HG03571 (cell line): Measurements from ENCODE around the gene ADAMTSL2.

Experiments used
- ATAC-seq: cut with Tn5 transposase; IDR thresholded peaks from one replicate; pipeline ENCODE4 v1.9.1; 2021; ENCODE audit not compliant: unreplicated experiment

ADAMTSL2 gene

DNA sequence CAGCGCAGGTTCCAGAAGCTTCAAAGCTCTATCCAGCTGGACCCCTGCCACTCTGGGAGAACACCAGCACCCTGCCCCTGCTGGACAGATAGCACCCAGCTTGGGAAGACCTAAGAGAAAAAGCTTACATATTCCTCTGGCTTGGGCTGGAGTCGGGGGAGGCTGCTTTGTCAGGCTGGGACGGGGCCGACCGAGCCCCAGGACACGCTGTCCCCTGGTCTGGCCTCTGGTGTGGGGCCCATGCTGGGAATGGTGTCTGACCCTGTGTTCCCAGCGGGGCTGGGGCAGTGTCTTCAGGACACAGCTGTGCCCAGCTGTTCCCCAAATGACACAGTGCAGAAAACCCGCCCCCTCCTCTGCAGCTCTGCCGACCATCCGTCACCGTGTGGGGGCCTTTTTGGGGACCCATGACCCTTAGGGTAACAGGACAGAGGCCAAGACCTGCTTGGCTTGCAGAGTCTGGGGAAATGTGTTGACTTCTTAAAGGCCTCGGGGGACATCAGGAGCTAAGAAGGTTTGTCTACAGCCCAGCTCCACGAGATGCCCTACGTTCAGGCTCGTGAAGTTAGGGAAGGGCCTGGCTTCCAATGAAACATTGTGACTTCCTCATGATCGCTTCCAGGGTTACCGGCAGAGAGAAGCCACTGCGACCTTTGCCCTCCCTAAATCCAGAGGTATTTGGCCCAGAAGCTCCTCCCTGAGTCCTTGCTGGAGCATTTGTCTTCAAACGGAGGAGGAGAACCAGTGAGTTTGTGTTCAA, 35.2 kb upstream of the ADAMTSL2 start:
- ATAC-seq, result no peak

DNA sequence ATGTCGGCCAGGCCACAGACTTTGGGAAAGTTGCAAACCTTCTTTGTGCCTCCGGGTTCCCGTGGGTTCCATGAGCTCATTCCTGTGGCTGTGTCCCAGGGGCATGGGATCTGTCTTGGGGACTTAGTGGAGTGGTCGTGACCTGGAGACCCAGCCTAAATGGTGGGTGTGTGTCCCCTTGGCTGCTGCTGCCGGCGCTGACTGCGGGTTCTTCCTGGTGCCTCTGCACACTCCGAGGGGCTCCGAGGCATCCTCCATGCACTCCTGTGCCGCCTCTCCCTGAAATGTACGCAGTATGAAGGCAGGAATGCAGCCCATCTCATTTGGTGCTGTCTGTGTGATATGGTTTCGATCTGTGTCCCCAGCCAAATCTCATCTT, 34.6 kb upstream of the ADAMTSL2 start:
- no peak for ATAC-seq

DNA sequence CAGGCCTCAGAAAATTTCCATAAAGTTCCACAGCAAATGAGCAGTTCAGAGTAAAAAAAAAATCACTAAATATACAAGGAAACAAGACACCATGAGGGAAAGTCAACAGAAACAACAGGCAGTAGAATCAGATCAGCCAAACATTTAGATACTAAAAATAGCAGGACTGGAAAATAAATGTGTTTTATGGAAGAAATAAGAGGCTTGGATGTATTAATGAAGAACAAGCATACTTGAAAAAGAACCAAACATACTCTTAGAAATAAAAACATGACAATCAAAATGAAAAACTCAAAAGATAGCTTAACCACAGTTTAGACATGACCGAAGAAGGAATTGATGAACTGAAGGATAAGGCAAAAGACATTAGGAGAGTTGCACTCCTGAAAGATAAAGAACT, 32.4 kb upstream of the ADAMTSL2 start:
- no peak for ATAC-seq

DNA sequence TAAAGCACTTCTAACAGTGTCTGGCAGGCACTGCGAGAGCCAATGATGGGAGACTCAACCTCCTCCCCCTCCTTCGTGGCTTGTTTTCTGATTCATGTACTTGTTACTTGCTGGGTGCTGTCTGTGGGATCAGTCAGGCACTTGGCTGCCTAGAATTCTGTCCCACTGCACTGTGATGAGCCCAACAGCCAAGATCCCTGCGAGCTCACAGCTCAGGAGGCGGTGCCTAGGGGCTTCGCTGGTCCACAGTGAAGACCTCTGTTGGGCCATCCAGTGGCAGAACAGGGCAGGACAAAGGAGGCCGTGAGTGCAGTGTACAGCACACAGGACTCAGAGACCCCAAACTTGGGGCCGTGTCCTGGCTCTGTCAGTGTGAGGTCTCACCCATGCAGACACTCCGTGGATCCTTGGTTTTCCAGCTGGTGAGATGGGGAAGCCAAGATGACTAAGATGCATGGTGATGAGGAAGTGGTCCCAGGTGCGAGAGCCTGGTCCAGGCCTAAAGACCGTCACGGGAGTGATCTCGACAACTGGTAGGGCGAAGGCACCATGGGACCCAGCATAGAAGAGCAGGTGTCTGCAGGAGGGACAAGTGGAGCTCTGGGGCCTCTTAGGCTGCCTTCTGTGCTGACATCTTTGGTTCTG, 29.2 kb upstream of the ADAMTSL2 start:
- ATAC-seq, result no peak

DNA sequence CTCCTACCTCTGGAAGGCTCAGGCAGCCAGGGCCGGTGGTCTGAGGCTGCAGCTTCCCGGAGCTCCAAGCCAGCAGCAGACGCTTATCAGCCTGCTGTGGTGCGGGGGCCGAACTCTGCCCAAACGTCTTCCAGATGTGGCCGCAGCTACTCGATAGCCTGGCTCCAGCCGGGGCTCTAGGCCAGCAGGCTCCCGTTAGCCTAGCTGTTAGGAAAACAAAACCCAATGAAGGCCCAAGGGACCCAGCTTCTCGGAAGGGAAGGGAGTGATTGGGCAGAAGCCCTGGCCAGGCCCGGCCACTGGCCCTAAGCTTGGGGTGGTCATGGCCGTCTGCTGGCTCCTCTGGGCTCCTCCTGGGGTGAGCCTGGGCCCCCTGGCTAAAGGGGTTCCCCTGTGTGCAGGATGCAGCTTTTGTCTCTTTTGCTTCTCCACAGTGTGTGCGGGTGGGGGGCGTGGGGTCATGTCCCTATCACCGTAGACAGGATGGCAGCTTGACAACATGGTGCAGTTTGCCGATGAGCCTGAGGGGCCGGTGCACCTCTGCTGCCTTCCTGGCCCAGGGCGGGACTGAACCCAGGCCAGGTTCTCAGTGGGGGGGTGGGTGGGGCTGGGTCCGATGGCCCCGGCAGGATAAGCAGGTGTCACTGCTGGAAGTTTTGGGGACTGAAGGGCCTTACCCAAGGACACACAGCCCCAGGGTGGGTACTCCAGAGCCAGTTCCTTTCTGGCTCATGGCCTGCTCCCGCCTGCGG, 28.4 kb upstream of the ADAMTSL2 start:
- ATAC-seq, result no peak

DNA sequence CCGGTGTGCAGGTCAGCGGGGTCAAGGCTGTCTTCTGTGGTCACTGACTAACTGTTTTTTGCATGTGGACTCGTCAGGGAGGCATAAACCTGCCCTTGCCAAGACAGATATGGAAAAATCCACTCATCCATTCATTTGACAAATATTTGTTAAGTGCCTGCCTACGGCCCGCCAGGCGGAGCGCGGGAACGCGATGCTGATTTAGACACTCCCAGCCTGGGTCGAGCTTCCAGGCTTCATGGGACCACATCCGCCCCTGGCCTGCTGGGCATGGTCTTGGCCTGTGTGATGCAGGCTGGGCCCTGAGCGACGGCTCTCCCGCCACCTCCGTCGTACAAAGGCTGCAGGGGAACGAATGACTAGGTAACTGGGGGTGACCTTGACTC, 27.9 kb upstream of the ADAMTSL2 start:
- ATAC-seq, result no peak

DNA sequence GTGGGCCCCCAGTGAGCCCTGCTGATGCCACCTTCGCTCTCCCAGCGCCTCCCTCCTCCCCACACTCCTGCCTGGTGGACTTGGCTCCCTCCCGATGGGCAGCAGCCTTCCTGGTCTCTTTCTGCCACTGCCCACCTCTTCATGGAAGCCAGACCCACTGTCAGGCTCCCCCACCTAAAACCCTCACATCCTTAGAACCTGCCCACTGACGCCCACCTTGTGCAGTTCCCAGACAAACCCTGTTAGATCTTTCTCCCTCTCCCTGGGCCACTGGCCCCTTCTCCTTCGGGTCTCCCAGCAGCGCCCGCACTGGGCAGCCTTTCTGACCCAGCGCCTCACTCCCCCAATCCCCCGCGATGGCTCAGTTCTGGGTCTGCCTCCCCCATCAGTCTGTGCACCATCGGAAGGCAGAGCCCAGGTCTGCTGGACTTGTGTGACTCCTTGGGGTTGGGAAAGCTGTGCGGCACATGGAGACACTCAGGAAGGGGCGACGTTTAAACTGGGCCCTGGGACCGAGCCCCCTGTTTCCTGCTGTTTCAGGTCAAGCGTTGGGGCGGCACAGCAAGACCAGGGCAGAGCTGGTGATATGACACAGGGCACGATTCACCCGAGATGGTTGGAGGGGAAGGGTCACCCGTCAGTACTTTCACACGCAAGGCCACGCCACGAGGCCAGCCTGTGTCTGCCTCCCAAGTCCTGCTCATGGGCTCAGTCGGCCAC, 27.1 kb upstream of the ADAMTSL2 start:
- ATAC-seq, result no peak

DNA sequence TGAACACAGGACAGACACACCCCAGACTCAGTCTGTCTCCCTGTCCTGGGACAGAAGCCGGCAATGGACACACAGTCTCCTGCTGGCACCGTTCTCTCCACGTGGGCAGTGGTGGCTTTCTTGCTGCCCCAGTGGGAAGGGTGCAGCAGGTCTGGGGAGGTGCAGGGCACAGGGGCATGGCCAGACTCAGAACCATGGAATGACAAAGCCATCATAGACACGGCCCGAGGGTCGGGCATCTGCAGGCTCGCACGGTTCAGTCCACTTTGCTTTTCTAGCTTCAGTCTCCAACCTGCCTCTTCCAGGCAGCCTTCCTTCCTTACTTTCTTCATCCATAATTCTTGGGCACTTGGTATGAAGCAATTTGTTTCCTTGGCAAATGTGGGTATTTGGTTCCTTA, 26.5 kb upstream of the ADAMTSL2 start:
- no peak for ATAC-seq

DNA sequence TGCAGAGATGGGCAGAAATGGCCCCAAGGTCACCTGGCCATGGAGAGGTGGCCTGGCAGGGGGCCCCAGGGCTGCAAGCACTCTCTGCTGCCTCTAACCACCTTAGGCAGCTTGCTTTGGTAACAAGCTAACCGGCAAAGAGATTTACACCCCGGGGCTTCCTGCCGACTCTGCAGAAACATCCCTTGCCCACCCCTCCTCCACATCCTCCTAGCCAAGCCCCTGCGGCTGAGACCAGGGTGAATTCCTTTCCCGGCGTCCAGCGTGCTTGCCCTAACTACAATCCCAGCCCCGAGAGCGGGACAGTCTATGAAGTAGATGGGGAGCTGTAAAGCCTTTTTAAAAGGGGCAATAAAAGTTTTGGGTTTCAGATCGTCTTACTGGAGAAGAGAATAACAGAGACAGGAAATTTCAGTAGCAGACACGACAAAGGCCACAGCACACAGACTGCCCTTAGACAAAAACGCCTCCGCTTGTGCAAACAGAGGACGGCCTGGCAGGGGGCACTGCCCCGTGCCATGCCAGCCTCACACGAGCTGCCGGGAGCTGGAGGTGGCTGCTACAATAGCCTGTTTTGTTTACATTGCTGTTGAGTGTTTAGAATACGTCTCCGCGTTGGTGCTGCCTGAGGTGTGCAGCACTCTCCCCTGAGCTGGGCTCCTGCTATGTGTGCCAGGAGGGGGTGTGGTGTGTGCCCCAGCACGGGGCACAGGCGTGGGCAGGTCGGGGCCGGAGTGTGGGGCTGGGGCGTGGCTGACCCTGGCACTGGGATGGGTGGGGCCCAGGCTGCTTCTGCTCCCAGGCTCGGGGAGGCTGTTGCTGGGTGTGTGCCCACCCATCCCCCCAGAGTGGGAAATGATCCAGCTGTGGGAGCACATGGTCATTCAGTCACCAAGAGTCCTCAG, 25.1 kb upstream of the ADAMTSL2 start:
- ATAC-seq, result no peak

DNA sequence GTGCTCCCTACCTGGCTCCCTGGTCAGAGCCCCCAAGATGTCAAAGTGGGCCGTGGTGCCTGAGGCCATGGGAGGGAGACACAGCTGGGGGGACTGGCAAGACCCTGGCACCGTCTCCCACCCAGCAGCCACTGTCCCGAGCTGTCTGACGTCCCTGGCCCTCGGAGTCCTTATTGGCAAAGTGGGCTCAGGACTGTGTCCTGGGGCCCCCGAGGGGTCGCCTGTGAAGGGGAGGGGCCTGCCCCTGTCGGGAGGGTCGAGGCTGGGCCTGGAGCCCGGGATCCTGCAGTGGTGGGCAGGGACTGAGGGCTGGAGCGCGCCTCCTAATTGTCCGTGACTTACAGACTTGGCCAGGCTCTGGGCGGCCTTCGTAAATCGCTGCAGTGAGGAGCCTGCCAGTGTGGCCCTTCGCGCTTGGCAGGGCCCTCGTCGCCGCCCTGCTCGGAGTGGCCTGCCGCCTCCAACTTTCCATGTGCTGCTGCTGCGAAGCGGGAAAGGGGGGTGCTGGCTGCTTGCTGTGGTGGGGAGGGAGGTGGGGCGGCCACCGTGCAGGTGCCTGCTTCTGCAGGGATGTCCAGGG, 23.5 kb upstream of the ADAMTSL2 start:
- no peak for ATAC-seq

DNA sequence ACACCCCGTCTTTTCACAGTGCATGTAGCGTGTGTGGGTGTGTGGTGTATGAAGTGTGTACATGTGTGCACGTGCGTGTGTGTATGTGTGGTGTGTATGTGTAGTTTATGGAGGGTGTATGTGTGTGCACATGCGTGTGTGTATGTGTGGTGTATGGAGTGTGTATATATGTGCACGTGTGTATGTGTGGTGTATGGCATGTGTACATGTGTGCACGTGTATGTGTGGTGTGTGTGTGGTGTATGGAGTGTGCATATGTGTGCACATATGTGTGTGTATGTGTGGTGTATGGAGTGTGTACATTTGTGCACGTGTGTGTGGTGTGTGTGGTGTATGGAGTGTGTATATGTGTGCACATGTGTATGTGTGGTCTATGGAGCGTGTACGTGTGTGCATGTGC, 22.9 kb upstream of the ADAMTSL2 start:
- ATAC-seq, result no peak

DNA sequence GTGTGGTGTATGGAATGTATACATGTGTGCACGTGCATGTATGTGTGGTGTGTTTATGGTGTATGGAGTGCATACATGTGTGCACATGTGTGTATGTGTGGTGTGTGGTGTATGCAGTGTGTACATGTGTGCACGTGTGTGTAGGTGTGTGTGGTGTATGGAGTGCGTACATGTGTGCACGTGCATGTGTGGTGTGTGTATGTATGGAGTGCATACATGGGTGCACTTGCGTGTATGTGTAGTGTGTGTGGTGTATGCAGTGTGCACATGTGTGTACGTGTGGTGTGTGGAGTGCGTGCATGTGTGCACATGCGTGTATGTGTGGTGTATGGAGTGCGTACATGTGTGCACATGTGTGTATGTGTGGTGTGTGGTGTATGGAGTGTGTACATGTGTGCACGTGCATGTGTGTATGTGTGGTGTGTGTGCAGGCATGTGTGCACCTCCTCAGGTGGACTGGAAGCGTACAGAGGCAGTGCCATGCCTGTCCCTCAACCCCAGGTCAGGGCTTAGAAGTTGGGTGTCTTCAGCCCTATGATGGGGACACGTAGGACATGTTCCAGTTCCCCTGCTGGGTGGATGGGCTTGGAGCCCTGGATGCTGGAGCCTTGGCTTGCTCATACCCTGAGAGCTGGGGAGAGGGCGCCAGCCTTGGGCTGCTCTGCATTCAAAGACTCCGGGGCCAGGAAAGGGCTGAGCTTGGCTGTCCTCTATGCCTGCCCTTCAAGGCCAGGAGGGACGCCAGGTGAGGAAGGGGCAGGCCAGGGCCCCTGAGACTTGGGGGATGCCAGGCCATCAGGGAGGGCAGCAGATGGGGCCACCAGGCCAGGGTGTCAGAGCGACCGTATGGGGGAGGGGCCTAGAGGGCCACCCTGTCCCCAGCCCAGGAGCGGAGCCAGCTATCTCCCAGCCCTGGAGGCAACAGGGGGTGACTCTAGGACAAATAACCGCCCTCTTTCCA, 22.0 kb upstream of the ADAMTSL2 start:
- no peak for ATAC-seq

DNA sequence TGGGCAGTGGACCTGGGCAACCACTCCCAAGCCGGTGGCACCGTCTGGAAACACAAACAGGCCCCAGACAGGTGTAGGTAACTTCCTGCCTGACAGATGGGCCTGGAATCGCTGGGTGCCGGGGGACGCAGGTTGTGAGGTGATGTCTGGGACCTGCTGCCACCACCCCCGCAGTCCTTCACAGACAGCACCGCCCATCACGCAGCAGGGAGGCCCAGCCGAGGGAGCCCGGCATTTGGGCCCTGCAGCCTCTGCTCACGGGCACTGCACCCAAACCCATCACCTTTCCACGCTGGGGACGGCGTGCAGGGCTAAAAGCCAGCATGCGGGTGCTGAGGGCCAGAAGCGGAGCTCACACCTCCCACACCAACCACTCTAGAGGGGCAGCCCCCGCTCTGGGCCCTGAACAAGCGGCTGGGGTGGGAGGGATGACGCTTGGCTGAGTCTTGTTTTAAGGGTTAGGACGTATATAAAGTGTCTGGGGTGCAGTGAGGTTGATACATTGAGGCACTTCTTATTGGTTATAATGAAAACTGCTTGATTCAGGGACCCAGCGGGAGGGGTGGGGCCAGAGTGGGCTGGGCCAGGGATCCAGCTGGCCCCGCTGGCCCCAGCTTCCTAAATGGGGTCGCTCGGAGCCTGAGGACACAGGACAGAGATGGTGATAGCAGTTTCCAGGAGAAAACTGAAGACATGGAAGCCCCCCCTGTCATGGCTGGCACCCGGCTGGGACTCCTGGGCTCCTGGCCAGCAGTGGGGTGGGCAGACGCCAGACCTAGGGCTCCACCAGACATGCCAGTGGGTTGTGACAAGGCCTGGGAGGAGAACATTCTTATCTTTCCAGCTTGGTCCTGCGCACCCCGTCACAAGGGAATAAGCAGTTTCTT, 21.0 kb upstream of the ADAMTSL2 start:
- no peak for ATAC-seq

DNA sequence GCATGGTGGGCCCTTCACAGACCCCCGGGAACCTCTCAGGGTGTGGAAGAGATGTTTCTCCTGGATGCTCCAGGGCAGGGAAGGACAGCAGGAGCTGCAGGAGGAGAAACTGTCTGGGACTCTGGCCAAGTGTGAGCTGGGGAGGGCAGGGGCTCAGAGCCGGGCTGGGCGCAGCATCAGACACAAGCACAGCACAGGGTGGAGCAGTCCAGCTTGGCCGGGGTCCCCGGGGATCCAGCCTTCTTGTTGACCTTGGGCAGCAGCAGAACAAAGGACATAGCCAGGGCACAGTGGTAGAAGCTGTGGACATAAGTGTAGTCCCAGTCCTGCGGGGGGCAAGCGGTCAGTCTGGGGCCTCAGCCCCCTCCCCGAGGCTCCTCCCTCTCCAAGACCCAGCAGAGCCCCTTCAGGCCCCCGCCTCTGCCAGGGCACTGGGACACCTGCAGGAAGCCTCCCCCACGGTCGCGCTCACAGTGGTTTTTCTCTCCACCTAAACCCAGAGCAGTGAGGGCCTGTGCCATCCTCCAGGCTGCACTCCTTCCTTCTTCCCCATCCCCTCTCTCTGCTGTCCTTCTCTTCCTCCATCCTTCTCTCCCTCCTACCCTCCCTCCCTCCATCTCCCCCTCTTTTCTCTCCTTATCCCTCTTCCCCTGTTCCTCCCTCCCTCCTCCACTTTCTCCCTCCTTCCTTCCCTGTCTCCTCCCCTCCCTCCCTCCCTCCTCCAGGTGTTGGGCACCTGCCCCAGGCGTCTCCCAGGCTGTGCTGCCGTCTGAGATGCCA, 19.9 kb upstream of the ADAMTSL2 start:
- no peak for ATAC-seq

DNA sequence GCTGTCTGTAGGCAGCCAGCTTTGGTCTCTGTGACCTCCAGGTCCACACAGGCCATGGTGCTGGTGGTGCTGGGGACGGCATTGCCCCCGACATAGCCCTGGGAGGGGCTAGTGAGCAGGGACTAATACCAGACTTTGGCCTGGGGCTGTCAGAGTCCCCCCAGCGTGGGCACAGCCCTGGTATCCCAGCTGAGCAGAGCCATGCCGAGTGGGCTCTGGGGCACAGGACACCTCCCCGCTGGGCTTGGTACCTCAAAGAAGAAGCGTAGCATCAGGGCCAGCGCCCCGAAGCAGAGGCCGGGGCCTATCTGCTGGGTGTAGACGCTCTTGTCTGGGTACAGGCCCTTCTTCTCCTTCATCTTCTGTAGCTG, 19.3 kb upstream of the ADAMTSL2 start:
- ATAC-seq, result no peak

DNA sequence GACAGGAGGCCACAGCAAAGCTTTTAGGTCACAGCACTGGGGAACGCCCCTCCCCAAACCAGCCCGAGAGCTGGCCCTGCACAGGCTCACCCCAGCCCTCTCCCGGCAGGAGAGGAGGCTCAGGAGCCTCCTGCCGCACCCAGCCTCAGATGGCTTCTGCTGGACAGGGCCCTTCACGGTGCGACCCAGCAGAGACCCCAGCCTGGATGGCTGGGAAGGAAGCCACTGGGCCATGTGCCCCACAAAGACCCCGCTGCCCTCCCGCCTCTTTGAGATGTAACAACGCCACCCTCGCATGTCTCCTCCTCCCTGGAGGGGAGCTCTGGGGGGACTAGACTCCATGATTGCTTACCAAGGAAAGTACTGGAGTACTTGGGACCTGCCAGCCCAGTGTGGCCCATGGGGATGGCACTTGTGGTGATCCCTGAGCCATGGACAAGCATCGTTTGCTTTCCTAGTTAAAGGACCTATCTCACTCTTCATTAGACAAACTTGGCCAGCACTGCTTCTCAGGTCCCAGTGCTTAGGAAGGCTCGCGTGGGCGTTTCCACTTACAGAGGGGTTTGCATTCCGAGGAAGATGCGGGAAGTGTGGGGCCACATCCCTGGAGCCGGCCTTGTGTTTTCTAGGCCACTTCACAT, 18.8 kb upstream of the ADAMTSL2 start:
- no peak for ATAC-seq
